Erythroblast (primary cell): ENCODE measurements around the gene C4orf17.

ENCODE experiments used
- DNase-seq, 2 experiments: peaks; one replicate each; lab custom pipeline; 2025; lab: John Stamatoyannopoulos, UW
- GATA1 ChIP-seq: IDR thresholded peaks from 2 replicates; pipeline ENCODE4 v1.6.1; 2011; ENCODE audit warnings: low read depth, mild to moderate bottlenecking, control low read depth, low read length, moderate library complexity
- POLR2A ChIP-seq: IDR thresholded peaks from 2 replicates; pipeline ENCODE4 v1.6.1; 2011; ENCODE audit warnings: mild to moderate bottlenecking, low read length

C4orf17 gene

DNA sequence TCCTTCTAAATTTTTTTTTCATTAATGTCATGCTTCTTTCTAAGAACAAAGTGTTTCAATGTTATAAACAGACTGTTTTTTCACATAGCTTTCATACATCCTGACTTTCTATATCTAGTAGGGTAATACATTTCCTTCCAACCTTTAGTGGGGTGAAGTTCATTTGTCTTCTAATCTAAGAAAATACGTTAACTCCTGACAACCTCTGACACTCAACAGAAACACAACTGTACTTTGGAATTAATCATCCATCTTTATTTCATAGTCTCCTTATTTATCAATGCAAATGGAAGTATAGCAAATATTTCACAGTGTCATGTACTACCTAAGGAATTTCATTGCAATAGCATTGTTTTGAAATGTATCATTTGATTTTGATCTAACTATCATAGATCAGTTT, 61.1 kb downstream of the C4orf17 start:
- TF ChIP-seq POLR2A, result no peak
- DNase-seq, result no peak

DNA sequence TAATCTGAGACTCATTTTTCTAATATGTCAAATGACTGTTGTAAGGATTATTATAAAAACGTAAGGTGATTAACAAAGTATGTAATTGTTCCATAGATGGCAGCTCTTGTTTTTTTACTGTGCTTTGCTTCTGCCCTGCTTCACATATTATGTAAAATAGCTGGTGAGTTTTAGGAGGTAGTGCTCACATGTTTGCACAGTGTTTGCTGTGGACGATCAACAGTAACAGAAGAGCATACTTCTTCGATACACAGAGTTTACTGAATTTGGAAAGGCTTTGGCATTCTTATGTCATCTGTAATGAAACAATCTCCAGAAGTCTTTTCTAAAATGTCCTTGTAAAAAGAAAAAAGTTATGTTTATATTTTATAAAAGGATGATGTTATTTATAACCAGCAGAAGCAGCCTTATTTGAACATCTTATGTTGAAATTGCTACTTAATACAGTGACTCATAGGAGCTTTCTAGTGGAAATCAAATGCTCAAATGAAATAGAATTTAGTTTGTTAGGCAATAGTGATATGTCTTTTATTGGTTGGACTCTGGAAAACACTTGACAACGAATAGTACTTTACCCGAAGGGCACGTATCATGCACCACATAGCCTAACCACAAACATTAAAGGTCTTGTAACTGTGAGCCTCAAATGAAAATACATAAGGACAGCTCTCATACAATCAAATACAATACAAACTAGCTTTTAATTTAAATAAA, 61.9 kb downstream of the C4orf17 start:
- DNase-seq, result no peak
- TF ChIP-seq GATA1 (no peak), POLR2A (no peak)

DNA sequence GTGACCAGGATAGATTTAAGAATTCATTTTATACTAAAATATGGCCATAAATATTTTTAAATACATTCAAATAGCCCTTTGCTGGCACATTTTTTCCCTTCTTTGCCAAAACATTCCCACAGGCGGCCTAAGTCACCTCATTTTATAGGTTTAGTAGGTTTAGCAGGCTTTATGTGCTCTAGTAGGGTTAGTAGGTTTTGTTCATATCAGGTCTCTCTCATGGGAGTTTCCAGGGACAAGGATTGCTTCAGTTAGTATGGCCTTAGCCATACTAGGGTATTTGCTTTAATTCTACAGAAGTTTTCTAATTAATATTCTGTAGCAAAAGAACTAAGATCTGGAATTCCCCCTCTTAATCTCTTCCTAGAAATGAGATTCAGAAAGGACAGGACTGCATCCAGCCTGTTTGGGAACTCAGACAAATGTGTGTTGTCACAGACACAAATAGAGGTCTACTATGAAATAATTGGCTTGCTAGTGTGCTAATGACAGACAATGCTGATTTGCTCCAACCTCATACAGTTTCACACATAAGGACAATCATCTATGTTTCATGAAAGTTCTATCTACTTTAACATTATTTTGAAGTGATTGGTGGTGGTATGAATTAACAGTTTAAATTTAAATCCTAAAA, 63.0 kb downstream of the C4orf17 start:
- no peak for DNase-seq
- no peak for TF ChIP-seq POLR2A
- TF ChIP-seq GATA1, result no peak

DNA sequence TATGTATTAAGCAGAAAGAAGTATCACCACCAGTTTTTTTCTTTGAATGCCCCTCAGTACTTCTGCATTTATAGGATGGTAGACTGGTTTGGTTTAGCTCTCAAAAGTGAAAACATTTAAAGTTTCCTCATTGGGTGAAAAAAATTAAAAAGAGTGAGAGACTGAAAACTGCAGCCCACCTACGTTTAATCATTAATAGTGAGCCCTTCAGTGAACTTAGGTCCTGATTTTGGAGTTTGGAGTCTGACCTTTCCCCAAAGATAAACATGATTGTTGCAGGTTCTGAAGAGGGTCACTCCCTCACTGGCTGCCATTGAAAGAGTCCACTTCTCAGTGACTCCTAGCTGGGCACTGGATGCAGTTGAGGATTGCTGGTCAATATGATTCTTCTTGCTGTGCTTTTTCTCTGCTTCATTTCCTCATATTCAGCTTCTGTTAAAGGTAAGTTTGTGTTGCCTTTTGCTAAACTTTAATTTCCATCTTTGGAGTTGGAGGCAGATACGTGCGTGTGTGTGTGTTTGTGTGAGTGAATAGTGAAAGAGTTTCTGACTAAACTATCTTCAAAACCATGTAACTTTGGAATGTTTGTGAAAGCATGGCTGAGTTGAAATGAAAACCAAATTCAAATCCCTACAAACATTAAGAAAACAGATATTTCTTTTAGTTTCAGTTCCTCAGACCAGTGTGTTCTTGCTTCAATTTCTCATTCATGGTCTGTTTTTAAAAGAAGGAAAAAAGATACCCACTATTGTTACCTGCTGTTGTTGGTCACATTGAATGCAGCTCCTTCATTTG, 63.9 kb downstream of the C4orf17 start, which contains the start of gene MTTP:
TSS of gene MTTP (plus strand) at position 295 of the 795 bp plus-strand sequence. CDS start at position 381, 86 bp downstream.
- TF ChIP-seq POLR2A, result no peak
- no peak for TF ChIP-seq GATA1

DNA sequence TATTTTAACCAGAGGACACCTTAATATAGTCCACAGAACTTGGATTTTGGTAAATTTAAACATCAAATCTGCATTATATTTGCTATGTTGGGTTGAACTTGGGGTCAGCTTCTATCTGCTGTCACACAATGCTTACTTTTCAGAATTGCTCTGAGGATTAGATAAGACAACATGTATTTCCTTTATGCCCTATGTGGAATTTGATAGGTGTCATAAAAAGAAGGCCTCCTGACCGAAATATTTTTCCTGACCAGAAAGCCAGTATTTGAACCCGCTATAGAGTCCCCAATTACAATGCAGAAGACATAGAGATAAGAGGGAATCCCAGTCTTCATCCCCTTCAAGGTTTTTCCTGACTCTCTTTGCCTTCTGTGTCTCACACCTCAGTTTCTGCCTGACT, 67.9 kb downstream of the C4orf17 start:
- TF ChIP-seq POLR2A, result no peak
- no peak for TF ChIP-seq GATA1

More for the DNA sequence above, 63.9 kb downstream of the C4orf17 start, which contains the start of gene MTTP:
- no peak for DNase-seq

DNA sequence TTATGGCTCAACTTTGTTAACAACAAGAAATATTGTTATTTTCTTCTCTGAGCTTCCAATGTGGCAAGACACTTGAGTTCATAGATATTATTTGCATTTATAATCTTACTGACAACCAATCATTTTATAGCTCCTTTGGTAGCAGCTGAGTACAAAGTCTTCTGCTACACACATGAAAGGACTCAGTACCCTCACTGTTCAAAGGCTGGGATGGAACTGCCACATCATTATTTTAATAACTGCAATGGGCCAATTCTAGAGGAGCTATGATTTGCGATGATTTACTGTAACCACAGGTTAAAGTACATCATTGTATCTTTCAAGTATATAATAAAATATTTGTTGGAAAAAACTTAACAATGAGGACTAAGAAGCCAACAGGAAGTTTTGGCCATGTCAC, 74.7 kb downstream of the C4orf17 start:
- no peak for TF ChIP-seq GATA1
- DNase-seq, result no peak

More for the DNA sequence above, 67.9 kb downstream of the C4orf17 start:
- no peak for DNase-seq

DNA sequence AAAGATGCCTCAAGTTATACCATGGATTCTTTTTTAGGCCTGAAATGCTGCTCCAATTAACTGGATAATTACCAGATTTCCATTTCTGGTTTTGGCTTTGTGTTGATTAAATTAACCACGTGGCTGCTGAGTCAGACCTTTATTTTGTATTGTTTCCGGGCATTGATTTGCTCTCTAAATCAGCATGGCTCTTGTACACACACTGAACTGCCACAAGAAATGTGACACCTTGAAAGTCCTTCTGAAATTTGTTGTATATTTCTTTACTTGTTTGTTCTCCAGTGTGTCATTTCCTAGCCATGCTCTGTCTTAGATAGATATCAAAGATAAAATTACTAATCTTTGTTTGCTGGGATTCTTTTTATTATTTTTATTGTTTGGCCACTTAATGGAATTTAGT, 75.5 kb downstream of the C4orf17 start:
- no peak for DNase-seq
- no peak for TF ChIP-seq GATA1
- no peak for TF ChIP-seq POLR2A

DNA sequence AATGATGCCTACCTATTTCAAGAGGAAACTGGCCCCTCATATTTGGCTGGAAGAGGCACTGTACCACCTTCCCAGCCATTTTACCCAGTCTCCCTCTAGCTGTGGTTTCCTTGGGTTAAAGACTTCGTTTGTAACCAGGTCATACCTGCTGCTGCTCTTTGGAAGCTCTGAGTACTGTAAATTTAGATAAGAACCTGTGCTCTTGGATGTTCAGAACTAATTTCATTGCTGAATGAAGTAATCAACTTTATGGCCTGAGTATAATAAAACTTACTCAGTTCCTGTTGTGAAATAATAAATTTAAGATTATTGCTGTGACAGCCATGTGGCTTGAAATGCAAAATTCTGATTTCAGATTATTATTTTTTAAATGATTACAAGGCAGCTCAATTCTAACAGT, 76.0 kb downstream of the C4orf17 start:
- TF ChIP-seq POLR2A (no peak), GATA1 (no peak)
- no peak for DNase-seq

DNA sequence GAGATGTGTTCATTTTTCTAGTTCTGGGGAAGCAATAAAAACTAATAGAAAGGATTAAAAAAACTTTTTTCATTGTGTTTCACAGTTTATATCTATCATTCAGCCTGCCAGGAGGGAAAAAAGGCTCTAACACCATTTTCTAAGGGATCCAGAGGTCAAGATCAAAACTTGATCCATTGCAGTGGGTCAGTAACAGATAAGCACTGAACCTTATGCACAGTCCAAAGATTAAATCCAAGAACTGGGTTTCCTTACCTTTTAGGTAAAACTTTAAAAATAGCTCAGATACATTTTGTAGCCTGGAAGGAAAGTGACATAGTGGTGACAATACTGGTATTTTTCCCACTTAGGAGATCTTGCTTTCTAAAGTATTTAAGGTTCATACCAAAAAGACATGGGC, 76.5 kb downstream of the C4orf17 start:
- DNase-seq, result no peak
- TF ChIP-seq POLR2A (no peak), GATA1 (no peak)

DNA sequence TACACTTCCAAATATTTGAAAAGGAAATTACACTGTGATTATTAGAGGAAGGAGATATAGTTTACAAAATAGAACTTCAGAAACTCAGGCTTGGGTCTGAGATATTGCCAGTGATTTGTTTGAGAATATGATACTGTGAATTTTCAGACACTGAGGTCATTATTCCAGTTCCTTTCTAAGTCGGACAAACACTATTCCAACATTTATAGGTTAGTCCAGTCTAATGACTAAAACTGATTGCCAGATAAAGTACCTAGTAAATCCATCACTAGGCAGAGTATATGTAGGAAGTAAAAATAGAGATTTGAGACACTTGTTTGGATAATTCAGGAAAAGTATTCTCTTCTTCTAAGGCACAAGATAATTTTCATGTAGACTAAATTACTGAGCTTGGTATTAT, 77.0 kb downstream of the C4orf17 start:
- TF ChIP-seq POLR2A, result no peak
- TF ChIP-seq GATA1, result no peak
- no peak for DNase-seq

DNA sequence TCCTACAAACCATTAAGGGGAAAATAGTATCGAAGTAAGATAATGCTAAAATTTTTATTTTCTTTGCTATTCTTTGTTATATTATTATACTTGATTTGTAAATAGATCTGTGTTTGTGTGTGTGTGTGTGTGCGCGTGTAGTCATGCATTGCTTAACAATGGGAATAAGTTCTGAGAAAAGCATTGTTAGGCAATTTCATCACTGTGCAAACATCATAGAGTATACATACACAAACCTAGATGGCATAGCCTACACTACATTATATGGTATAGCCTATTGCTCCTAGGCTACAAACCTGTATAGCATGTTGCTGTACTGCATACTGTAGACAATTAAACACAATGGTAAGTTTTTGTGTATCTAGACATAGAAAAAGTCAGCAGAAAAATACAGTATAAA, 80.9 kb downstream of the C4orf17 start:
- DNase-seq, result no peak
- no peak for TF ChIP-seq POLR2A
- no peak for TF ChIP-seq GATA1
